K562 (cell line): ENCODE data around the gene GUCY1A1. TPM values are rescaled to one million over a fixed set of nuclear protein-coding genes. Genes with fewer than 3 reads are reported as not detected.

Experiments
- ATAC-seq: fragments of 200-7000 bp; cut with Tn5 transposase; 3 replicates; pipeline ENCODE4 v1.9.1; 2020; ENCODE audit warnings: moderate library complexity
- BruUV-seq: library from RNA; stranded (reverse); fragments of 400-500 nt; replicated peaks from 2 replicates; lab custom pipeline; 2021; lab: Mats Ljungman, UMichigan
- CTCF ChIA-PET: fragments of 300-600 bp; formaldehyde crosslinking; extraction: SDS; loops from one replicate; lab custom pipeline; 2021; ENCODE audit warnings: low intra/inter-chr PET ratio; lab: Yijun Ruan, JAX
- POLR2A ChIA-PET: fragments of 300-600, 350-650 bp; sonication (Branson Sonifier 250); formaldehyde crosslinking; extraction: SDS; loops from one replicate; lab custom pipeline; 2021; ENCODE audit warnings: antibody characterized with exemption, inconsistent platforms; lab: Yijun Ruan, JAX
- DNase-seq, 4 experiments: peaks; one replicate each; pipeline versions ENCODE4 v3.0.0 to v3.0.0-alpha.2; 2011 to 2018; ENCODE audit warnings: low spot score in 3 of 4, mixed read lengths in 3 of 4; ENCODE audit errors: extremely low read depth in 1 of 4
- FAIRE-seq: peaks from 2 replicates; lab custom pipeline; 2011; peaks lifted over from hg19 to GRCh38; lab: Jason Lieb, UNC
- H2AFZ ChIP-seq: 2 replicates; pipeline ENCODE4 v1.6.0; 2011; ENCODE audit warnings: low read depth, low read length, control low read depth, inconsistent platforms
- H3K27ac ChIP-seq: fragments of 200-600 bp; 3 replicates; pipeline ENCODE4 v1.8.0; 2011; ENCODE audit warnings: low read depth, mild to moderate bottlenecking, control low read depth, inconsistent platforms, low read length, moderate library complexity, mixed read lengths; ENCODE audit errors: extremely low read depth
- H3K27me3 ChIP-seq, 2 experiments: fragments of 300-600 bp in 1 of 2; 2 replicates in 1 of 2; 3 replicates in 1 of 2; pipeline versions ENCODE4 v1.6.0 to v1.8.0; 2011; ENCODE audit warnings: inconsistent platforms in 2 of 2, low read length in 2 of 2, mild to moderate bottlenecking in 1 of 2, mixed read lengths in 1 of 2, moderate library complexity in 1 of 2; ENCODE audit not compliant: control insufficient read depth in 2 of 2, insufficient read depth in 2 of 2
- H3K36me3 ChIP-seq: fragments of 300-600 bp; 3 replicates; pipeline ENCODE4 v1.8.0; 2011; ENCODE audit warnings: mild to moderate bottlenecking, low read length, inconsistent platforms; ENCODE audit not compliant: control insufficient read depth, insufficient read depth
- H3K4me1 ChIP-seq, 2 experiments: fragments of 200-600 bp in 1 of 2; replicated peaks in 1 of 2; 2 replicates in 1 of 2; 3 replicates in 1 of 2; pipeline versions ENCODE4 v1.5.1 to v1.8.0; 2011; ENCODE audit warnings: inconsistent platforms in 2 of 2, low read length in 2 of 2, mild to moderate bottlenecking in 1 of 2, mixed read lengths in 1 of 2, moderate library complexity in 1 of 2; ENCODE audit not compliant: control insufficient read depth in 2 of 2, insufficient read depth in 2 of 2
- H3K4me2 ChIP-seq: 2 replicates; pipeline ENCODE4 v1.6.1; 2011; ENCODE audit warnings: low read length, control low read depth, inconsistent platforms, mixed read lengths; ENCODE audit not compliant: insufficient read depth
- H3K4me3 ChIP-seq: fragments of 200-600 bp; sonication (generic), shearing (Covaris generic); 2 replicates; pipeline ENCODE4 v1.5.1; 2016; ENCODE audit warnings: control low read depth, inconsistent platforms
- H3K79me2 ChIP-seq: fragments of 200-600 bp; 3 replicates; pipeline ENCODE4 v1.8.0; 2011; ENCODE audit warnings: low read length, inconsistent platforms; ENCODE audit not compliant: control insufficient read depth, insufficient read depth
- H3K9ac ChIP-seq, 2 experiments: 2 replicates each; pipeline versions ENCODE4 v1.6.0 to v1.6.1; 2011; ENCODE audit warnings: low read depth in 2 of 2, low read length in 2 of 2, control low read depth in 1 of 2, inconsistent platforms in 1 of 2, mild to moderate bottlenecking in 1 of 2, mixed read lengths in 1 of 2; ENCODE audit not compliant: insufficient read depth in 1 of 2
- H3K9me1 ChIP-seq: one replicate; pipeline ENCODE4 v1.6.0; 2011; ENCODE audit warnings: inconsistent platforms, mild to moderate bottlenecking, low read length, moderate library complexity; ENCODE audit not compliant: control insufficient read depth, insufficient read depth
- H3K9me3 ChIP-seq: replicated peaks from 2 replicates; pipeline ENCODE4 v1.5.1; 2011; ENCODE audit warnings: low read depth, low read length, inconsistent platforms; ENCODE audit not compliant: control insufficient read depth, insufficient read depth
- H4K20me1 ChIP-seq: replicated peaks from 2 replicates; pipeline ENCODE4 v1.6.1; 2011; ENCODE audit warnings: low read length, inconsistent platforms, mixed read lengths; ENCODE audit not compliant: control insufficient read depth, insufficient read depth
- ATF4 ChIP-seq: fragments of 450-650 bp; formaldehyde crosslinking; IDR thresholded peaks from 2 replicates; pipeline ENCODE4 v1.4.0; 2022; ENCODE audit warnings: mild to moderate bottlenecking, moderate library complexity
- CEBPZ ChIP-seq: fragments of 150-350 bp; IDR thresholded peaks from 2 replicates; pipeline ENCODE4 v1.6.1; 2014; ENCODE audit warnings: low read depth, mild to moderate bottlenecking, low read length, borderline replicate concordance
- GTF2F1 ChIP-seq: IDR thresholded peaks from 2 replicates; pipeline ENCODE4 v1.6.1; 2011; ENCODE audit warnings: low read depth, low read length, improper control_type of control experiment
- MAFK ChIP-seq: IDR thresholded peaks from 2 replicates; pipeline ENCODE4 v1.6.1; 2011; ENCODE audit warnings: low read length, improper control_type of control experiment
- MED1 ChIP-seq: sonication (generic); formaldehyde crosslinking; IDR thresholded peaks from 2 replicates; pipeline ENCODE4 v1.8.1; 2023; ENCODE audit warnings: missing genetic modification reagents, borderline replicate concordance
- SREBF2 ChIP-seq: sonication (generic); formaldehyde crosslinking; IDR thresholded peaks from 2 replicates; pipeline ENCODE4 v1.4.0; 2020; ENCODE audit warnings: mild to moderate bottlenecking, missing genetic modification reagents
- ZFPM2 ChIP-seq: fragments of 250-450 bp; sonication (Bioruptor Pico); IDR thresholded peaks from 2 replicates; pipeline ENCODE4 v1.5.1; 2022; ENCODE audit warnings: mild to moderate bottlenecking
- ZNF140 ChIP-seq: fragments of 250-450 bp; sonication (Bioruptor Pico); IDR thresholded peaks from 2 replicates; pipeline ENCODE4 v1.8.0; 2021; ENCODE audit warnings: moderate library complexity, mild to moderate bottlenecking, inconsistent platforms
- ZNF639 ChIP-seq, 2 experiments: fragments of 200-800 bp in 1 of 2; sonication (Bioruptor generic) in 1 of 2; sonication (generic) in 1 of 2; formaldehyde crosslinking in 1 of 2; IDR thresholded peaks in 1 of 2; conservative IDR thresholded peaks in 1 of 2; 2 replicates each; pipeline versions ENCODE4 v1.5.0 to v1.6.1; 2016 to 2020; ENCODE audit warnings: missing compliant biosample characterization in 1 of 2, missing genetic modification characterization in 1 of 2, missing genetic modification reagents in 1 of 2
- WGBS: fragments of 100-300 bp; shearing (Covaris generic); methylation state at CpG from one replicate; pipeline ENCODE4 v1.1.6; 2016; ENCODE audit warnings: low coverage, mixed read lengths; ENCODE audit not compliant: insufficient coverage; ENCODE audit errors: missing lambda C conversion rate; 5-methylcytosine and 5-hydroxymethylcytosine counted together
- in situ Hi-C: fragments of 300-500 bp; cut with MboI; formaldehyde crosslinking; loops from 4 replicates; pipeline ENCODE4 v1.15.0; 2018; ENCODE audit warnings: inconsistent platforms, mixed read lengths
- intact Hi-C: fragments of 100-400 bp; cut with micrococcal nuclease; formaldehyde crosslinking; loops from 2 replicates; pipeline ENCODE4 v1.14.2; 2022
- polyA plus RNA-seq, 8 experiments: library from polyadenylated mRNA; depleted of rRNA in 4 of 8; stranded (reverse) in 5 of 8; unstranded in 3 of 8; fragments of >200 nt; fragmentation: Nextera tagmentation in 2 of 8; fragmentation: Illumina TruSeq in 1 of 8; extraction: Ambion mirVana in 2 of 8; extraction: Trizol in 1 of 8; gene quantifications; 2 replicates each; pipeline versions ENCODE4 v1.2.1 to v1.2.3, GENCODE V29; 2011 to 2014; ENCODE audit warnings: inconsistent platforms in 1 of 8, missing spikeins in 1 of 8
- total RNA-seq, 7 experiments: library from RNA; depleted of rRNA in 6 of 7; stranded (reverse); fragments of >200 nt in 6 of 7; fragmentation: Illumina TruSeq in 2 of 7; extraction: Trizol in 2 of 7; gene quantifications; 2 replicates each; pipeline versions ENCODE4 v1.2.1 to v1.2.3, GENCODE V29; 2011 to 2021; ENCODE audit warnings: low replicate concordance in 1 of 7

Gene GUCY1A1
- total and polyA plus RNA-seq, 9 of the 15 experiments (the other 6 are each of a cell fraction or from before 2014, with no cell fraction given), result not detected

- no peak overlapping the region for H3K4me2 ChIP-seq
- no peak overlapping the region for H2AFZ ChIP-seq
- 0% methylated on average over 6 of the region's 6 CpGs for WGBS
- H3K4me1 ChIP-seq, result no peaks in the 10 kb centered on the region
- no peaks in the 10 kb centered on the region for H4K20me1 ChIP-seq
- in situ Hi-C loops, result no loop called here
- intact Hi-C loops, result no loop called here
- CTCF ChIA-PET, result no interaction called here
- ATAC-seq (no peak), DNase-seq (no peak), FAIRE-seq (no peak)
- no TSS peak for BruUV-seq
- no peak overlapping the region for H3K4me3 ChIP-seq
- H3K27me3 ChIP-seq, result no peaks in the 10 kb centered on the region
- H3K79me2 ChIP-seq, result no peaks in the 10 kb centered on the region
- H3K27ac ChIP-seq, result no peak overlapping the region
- H3K9me3 ChIP-seq, result no peaks in the 10 kb centered on the region
- no peaks in the 10 kb centered on the region for H3K9me1 ChIP-seq
- POLR2A ChIA-PET, result no interaction called here
- no peak overlapping the region for H3K9ac ChIP-seq
- H3K36me3 ChIP-seq, result no peaks in the 10 kb centered on the region
- TF ChIP-seq MAFK (no peak), SREBF2 (CRISPR knock-in tag) (no peak), ZNF639 (CRISPR knock-in tag; conservative IDR thresholded peaks at IDR 0.05 in 1 of 2, IDR thresholded peaks at IDR 0.05 in 1 of 2) (no peak), ATF4 (CRISPR knock-in tag) (no peak), ZFPM2 (CRISPR knock-in tag) (no peak), GTF2F1 (no peak), ZNF140 (CRISPR knock-in tag) (no peak), CEBPZ (no peak), MED1 (CRISPR knock-in tag) (no peak)
- TF ChIP-seq, all 486 proteins: peak for 0
Observed at GRCh38 chr4:155687380-155687982, 20.8 kb downstream of the GUCY1A1 start.
